GM12872 (cell line): Measurements from ENCODE around the gene COPS4.
A peak's percentile ranks its signal among the peaks of the same experiment; 100 is the strongest.

Experiments
- TF ChIP-seq, protein P1 (sequence below): IDR thresholded peaks from 3 replicates; pipeline ENCODE4 v1.5.1; 2011; ENCODE audit warnings: low read depth, mild to moderate bottlenecking, low read length, moderate library complexity; ENCODE audit not compliant: insufficient read depth

COPS4 gene

DNA sequence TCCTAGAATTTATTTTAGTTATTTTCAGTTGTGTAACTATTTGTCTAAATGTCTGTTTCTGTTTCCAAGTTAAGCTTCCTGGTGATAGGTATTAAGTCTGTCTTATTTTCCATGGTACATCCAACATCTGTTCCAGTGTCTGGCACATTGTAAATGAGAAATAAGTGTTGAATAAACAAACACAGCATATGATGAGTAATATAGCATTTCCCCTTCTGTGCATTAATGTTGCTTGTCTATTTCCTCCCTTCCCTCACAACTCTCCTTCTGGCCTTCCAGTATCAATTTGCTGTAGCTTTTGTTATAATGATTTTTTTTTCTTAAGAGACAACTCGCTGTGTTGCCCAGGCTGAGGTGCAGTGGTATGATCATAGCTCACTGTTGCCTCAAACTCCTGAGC, 36.1 kb downstream of the COPS4 start:
- TF ChIP-seq, protein P1, sequence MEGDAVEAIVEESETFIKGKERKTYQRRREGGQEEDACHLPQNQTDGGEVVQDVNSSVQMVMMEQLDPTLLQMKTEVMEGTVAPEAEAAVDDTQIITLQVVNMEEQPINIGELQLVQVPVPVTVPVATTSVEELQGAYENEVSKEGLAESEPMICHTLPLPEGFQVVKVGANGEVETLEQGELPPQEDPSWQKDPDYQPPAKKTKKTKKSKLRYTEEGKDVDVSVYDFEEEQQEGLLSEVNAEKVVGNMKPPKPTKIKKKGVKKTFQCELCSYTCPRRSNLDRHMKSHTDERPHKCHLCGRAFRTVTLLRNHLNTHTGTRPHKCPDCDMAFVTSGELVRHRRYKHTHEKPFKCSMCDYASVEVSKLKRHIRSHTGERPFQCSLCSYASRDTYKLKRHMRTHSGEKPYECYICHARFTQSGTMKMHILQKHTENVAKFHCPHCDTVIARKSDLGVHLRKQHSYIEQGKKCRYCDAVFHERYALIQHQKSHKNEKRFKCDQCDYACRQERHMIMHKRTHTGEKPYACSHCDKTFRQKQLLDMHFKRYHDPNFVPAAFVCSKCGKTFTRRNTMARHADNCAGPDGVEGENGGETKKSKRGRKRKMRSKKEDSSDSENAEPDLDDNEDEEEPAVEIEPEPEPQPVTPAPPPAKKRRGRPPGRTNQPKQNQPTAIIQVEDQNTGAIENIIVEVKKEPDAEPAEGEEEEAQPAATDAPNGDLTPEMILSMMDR = no peak

DNA sequence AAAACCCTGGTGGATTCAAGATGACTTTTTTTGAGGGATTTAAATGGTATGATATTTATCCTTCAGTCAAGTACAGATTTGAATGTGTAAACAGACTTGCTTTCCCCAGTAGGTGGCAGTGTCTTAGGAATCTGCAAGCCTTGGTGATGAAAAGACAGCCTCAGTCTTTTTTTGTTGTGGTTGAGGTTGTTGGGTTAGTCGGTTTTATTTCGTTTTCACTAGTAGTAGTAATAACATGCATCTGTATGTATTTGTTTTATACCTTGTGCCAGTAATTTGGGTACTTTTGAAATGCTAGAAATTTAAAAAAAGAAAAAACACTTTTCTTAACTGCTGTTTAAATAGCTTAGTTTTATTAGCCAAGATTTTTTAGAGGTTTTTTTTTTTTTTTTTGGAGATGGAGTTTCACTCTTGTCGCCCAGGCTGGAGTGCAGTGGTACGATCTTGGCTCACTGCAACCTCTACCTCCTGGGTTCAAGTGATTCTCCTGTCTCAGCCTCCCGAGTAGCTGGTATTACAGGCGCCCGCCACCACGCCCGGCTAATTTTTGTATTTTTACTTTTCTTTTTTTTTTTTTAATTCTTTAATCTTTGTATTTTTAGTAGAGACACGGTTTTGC, 39.2 kb downstream of the COPS4 start:
- TF ChIP-seq, protein P1 = peak; percentile 71

DNA sequence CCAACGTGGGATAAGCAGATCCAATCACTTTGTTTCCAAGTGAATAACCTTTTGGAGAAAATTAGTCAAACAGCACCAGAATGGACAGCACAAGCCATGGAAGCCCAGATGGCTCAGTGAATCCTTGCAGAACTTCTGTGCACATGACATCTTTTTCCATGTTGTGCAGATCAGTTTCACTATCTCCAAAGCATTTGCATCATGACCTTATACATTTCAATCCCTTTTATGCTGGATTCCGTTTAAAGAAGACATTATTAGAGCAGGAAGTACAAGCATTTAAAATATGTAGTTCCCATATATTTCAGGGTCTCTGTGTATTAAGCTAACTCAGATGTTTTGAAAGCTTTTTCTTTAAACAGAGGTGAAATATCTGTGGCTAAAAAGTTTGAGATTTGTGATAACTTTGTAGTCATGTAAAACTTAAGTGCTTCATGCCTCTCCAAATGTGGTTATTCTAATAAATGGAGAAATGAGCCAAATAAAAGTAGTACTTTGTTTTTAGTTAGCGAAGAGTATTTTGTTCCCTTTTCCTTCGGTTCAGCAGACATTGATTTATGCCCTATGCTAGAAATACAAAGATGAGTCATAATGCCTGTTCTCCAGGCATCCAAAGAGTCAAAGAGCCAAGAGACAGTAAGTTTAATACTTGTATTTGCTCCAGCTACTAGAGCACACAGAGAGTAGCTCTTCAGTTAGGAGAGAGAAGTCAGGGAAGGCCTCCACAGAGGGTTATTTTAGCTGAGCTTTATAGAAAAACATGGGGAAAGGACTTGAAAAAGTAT, 40.5 kb downstream of the COPS4 start:
- TF ChIP-seq, protein P1 = no peak

DNA sequence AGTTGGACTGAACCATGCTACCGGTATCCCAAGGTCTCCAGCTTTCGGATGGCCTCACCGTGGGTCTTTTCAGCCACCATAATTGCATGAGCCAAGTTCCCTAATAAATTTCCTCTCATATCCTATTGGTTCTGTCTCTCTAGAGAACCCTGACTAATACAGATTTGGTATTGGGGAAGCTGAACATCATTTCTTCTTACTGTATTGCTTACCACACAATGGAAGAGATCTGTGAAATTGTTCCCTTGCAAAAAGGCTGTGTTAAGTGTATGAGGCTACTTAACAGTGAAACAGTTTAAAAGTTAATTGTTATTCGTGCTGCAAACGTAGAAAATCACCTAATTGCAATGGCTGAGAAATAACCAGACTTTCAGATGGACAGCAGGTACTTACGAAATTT, 45.6 kb downstream of the COPS4 start:
- TF ChIP-seq, protein P1 = no peak

DNA sequence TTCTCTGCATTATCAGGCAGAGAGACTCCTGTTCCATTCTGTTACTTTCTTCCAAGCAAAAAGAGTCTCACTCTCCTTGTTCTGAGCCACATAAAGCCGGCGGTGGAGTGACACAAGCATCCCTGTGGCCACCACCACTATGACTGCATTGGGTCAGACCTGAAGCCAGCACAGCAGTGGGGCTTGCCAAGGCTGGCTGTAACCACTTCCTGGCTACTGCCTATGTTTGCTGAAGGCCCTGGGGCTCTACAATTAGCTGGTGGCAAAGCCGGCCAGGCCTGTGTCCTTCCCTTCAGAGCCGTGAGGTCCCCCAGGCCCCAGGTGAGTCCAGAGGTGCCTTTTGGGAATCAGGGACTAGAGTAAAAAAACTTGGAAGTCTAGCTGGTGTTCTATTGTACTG, 47.8 kb downstream of the COPS4 start:
- TF ChIP-seq, protein P1 = no peak

DNA sequence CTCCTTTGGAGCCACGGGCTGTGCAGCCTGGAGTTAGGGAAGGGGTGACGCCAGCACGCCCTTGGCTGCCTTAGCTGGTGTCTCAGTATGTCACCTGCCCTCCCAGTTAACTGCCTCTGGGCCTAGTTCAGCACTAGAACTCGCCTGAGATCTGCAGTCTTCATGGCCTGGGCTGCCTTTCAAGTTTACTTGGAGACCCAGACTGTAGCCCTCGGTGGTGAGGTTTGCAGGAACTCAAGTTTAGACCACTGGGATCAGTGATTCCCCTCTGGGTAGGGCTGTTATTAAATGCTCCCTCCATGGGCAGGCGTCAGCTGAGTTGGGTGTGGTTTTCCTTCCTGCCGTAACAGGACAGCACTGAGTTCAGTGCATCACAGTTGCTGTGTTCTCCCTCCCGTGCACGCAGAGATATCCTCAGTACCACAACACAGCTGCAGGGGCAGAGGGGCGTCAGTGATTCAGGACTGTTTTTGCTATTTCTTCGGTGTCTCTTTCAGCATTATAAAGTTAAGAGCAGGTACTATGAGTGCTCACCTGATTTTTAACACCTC, 49.0 kb downstream of the COPS4 start:
- TF ChIP-seq, protein P1 = no peak

DNA sequence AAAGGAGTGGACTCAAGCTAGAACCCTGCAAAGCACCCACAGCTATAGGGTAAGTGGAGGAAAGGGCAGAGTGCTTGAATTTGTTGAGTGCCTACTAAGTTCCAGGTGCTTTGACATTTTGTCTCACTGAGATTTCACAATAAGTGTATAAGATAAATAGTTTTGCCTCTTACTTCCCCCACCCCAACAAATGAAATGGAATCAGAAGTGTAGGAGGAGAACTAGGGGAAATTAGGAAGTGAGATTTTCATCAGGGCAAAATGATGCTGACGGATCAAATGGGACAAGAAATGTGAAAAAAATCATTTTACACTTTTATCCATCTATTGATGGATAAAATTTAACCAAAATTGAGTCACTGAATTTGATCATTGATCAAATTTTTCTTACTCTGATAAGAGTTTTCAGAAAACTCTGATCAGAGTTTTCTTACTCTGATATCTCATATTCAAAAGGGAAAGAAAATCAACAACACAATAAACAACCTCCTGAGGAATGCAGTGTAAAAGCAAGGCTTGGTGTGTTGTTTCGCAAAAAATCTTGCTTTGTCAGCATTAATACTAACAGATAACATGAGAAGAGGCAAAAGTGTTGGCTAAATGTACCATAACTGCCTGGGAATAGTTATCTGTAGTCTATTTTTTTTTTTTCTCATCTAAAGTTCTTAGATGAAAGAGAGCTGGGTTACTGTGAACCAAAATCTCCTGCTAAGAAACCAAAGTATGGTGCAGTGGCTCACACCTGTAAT, 54.6 kb downstream of the COPS4 start:
- TF ChIP-seq, protein P1 = no peak
